ENCODE results near the gene ZNF774.
A peak's percentile ranks its signal among the peaks of the same experiment; 100 is the strongest.
"Not testable (repeated sequence)": the region's sequence is repeated elsewhere in the genome, so short reads cannot be mapped to it uniquely, and the experiment has no call there.

The ZNF774 gene

GRCh38 chr15:90340345-90340744, 11.7 kb upstream of the ZNF774 start:
- H3K9me3 ChIP-seq (ENCODE audit: control insufficient read depth in 1 of 2, low read length in 2 of 2) = no peaks in the 10 kb centered on the region
- no peaks in the 10 kb centered on the region for H3K27me3 ChIP-seq (ENCODE audit: control insufficient read depth in 1 of 2, insufficient read depth in 2 of 2, low read length in 2 of 2)
- no peak overlapping the region for H3K4me3 ChIP-seq (ENCODE audit: low read depth in 1 of 2, low read length in 2 of 2)
- no peak overlapping the region for H3K9ac ChIP-seq (ENCODE audit: low read depth in 1 of 2, low read length in 2 of 2)
- no peaks in the 10 kb centered on the region for H3K36me3 ChIP-seq (ENCODE audit: control insufficient read depth in 1 of 2, insufficient read depth in 2 of 2, low read length in 2 of 2)
- peaks cover 8 to 10% of the 10 kb centered on the region in 2 donors for H3K4me1 ChIP-seq (ENCODE audit: control insufficient read depth in 1 of 2, insufficient read depth in 2 of 2, low read length in 2 of 2)
- H3K27ac ChIP-seq (ENCODE audit: low read depth, low read length) = no peak overlapping the region

- no peak overlapping the region for H3K4me3 ChIP-seq (ENCODE audit: low read depth in 1 of 2, low read length in 2 of 2)
- H3K27me3 ChIP-seq (ENCODE audit: control insufficient read depth in 1 of 2, insufficient read depth in 2 of 2, low read length in 2 of 2) = no peaks in the 10 kb centered on the region
- no peak overlapping the region for H3K9ac ChIP-seq (ENCODE audit: low read depth in 1 of 2, low read length in 2 of 2)
- no peaks in the 10 kb centered on the region for H3K9me3 ChIP-seq (ENCODE audit: control insufficient read depth in 1 of 2, low read length in 2 of 2)
- H3K4me1 ChIP-seq (ENCODE audit: control insufficient read depth in 1 of 2, insufficient read depth in 2 of 2, low read length in 2 of 2) = peaks cover 5 to 7% of the 10 kb centered on the region in 2 donors
- H3K36me3 ChIP-seq (ENCODE audit: control insufficient read depth in 1 of 2, insufficient read depth in 2 of 2, low read length in 2 of 2) = no peaks in the 10 kb centered on the region
- no peak overlapping the region for H3K27ac ChIP-seq (ENCODE audit: low read depth, low read length)
Measured at GRCh38 chr15:90343302-90343790, 8.7 kb upstream of the ZNF774 start.

DNA sequence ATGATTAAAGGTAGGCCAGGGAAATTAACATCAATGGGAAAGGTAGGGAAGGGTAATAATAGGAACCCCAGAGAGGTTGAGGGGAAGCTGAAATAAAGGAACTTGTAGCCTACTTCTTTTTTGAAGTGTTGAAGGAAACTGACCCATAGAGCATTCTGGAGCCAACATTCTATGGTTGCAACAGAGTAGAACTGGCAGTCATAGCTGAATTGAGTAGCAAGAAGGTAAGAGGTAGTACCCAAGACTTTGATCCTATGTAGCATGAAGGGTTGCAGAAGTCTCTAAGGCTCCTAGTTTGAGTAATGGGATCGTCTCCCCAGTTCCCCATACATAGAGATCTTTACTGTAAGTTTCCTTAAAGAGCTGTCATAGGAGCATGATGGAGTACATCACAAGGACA, 7.4 kb upstream of the ZNF774 start:
- Histone ChIP-seq H3K36me3 (ENCODE audit: control insufficient read depth in 1 of 2, insufficient read depth in 2 of 2, low read length in 2 of 2) (no peaks in the 10 kb centered on the region), H3K27me3 (ENCODE audit: control insufficient read depth in 1 of 2, insufficient read depth in 2 of 2, low read length in 2 of 2) (no peaks in the 10 kb centered on the region), H3K4me3 (ENCODE audit: low read depth in 1 of 2, low read length in 2 of 2) (no peak overlapping the region), H3K4me1 (ENCODE audit: control insufficient read depth in 1 of 2, insufficient read depth in 2 of 2, low read length in 2 of 2) (peaks cover 3 to 4% of the 10 kb centered on the region in 2 donors), H3K9ac (ENCODE audit: low read depth in 1 of 2, low read length in 2 of 2) (no peak overlapping the region), H3K9me3 (ENCODE audit: control insufficient read depth in 1 of 2, low read length in 2 of 2) (no peaks in the 10 kb centered on the region), H3K27ac (ENCODE audit: low read depth, low read length) (no peak overlapping the region)

- Histone ChIP-seq H3K27me3 (ENCODE audit: control insufficient read depth in 1 of 2, insufficient read depth in 2 of 2, low read length in 2 of 2) (no peaks in the 10 kb centered on the region), H3K27ac (ENCODE audit: low read depth, low read length) (no peak overlapping the region), H3K4me1 (ENCODE audit: control insufficient read depth in 1 of 2, insufficient read depth in 2 of 2, low read length in 2 of 2) (peaks cover 0 to 4% of the 10 kb centered on the region in 2 donors), H3K9ac (ENCODE audit: low read depth in 1 of 2, low read length in 2 of 2) (no peak overlapping the region), H3K9me3 (ENCODE audit: control insufficient read depth in 1 of 2, low read length in 2 of 2) (no peaks in the 10 kb centered on the region), H3K36me3 (ENCODE audit: control insufficient read depth in 1 of 2, insufficient read depth in 2 of 2, low read length in 2 of 2) (no peaks in the 10 kb centered on the region), H3K4me3 (ENCODE audit: low read depth in 1 of 2, low read length in 2 of 2) (no peak overlapping the region)
Measured at GRCh38 chr15:90345857-90346256, 6.2 kb upstream of the ZNF774 start.

DNA sequence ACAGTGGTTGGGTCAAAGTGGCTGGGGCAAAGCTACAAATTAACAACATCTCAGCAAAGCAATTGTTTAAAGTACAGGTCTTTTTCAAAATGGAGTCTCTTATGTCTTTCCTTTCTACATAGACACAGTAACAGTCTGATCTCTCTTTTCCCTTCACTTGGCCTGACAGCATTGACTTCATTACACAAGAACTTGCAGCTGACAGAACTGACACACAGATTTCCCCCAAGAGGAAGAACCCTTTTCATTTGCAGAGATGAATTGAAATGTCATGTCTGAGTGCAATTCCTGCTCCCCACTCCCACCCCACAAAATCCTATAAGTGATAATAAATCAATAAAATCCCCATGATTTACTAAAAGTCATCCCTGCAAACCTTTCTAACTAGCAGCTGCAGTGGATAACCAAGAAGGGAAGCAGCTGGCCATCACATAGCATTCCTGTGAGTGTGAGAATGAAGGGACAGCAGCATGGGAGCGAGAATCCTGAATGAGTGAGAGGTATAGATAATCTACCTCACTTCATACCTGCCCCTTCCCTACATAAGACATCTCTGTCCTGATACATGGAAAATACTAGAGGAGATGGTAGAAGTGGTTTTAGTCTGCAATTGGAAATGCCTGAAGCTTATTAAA, 4.5 kb upstream of the ZNF774 start:
- not testable (repeated sequence) for H3K36me3 ChIP-seq (ENCODE audit: control insufficient read depth in 1 of 2, insufficient read depth in 2 of 2, low read length in 2 of 2); H3K4me1 ChIP-seq (ENCODE audit: control insufficient read depth in 1 of 2, insufficient read depth in 2 of 2, low read length in 2 of 2); H3K9me3 ChIP-seq (ENCODE audit: control insufficient read depth in 1 of 2, low read length in 2 of 2); H3K27ac ChIP-seq (ENCODE audit: low read depth, low read length); H3K9ac ChIP-seq (ENCODE audit: low read depth in 1 of 2, low read length in 2 of 2); H3K27me3 ChIP-seq (ENCODE audit: control insufficient read depth in 1 of 2, insufficient read depth in 2 of 2, low read length in 2 of 2); H3K4me3 ChIP-seq (ENCODE audit: low read depth in 1 of 2, low read length in 2 of 2)

DNA sequence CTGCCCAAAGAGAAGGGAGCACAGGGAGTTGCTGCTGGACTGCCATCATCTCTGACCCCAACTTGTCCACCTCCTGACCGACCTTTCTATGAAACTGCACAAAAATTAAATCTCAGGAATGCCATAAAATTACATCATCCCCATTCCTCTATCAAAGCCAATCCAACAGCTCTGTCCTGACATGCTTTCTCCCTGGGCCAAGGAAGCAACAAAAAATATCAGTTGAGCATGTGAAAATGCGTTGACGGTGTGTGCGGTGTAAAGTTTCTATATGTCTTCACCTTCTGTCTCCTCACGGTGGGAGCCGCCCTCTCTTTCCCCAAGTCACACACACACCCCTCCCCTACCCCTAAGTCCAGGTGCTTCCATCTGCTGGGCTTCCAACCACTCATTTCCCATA, 3.6 kb upstream of the ZNF774 start:
- Histone ChIP-seq H3K36me3 (ENCODE audit: control insufficient read depth in 1 of 2, insufficient read depth in 2 of 2, low read length in 2 of 2) (no peaks in the 10 kb centered on the region), H3K27ac (ENCODE audit: low read depth, low read length) (no peak overlapping the region), H3K27me3 (ENCODE audit: control insufficient read depth in 1 of 2, insufficient read depth in 2 of 2, low read length in 2 of 2) (no peaks in the 10 kb centered on the region), H3K9ac (ENCODE audit: low read depth in 1 of 2, low read length in 2 of 2) (no peak overlapping the region), H3K4me1 (ENCODE audit: control insufficient read depth in 1 of 2, insufficient read depth in 2 of 2, low read length in 2 of 2) (peaks cover 0 to 8% of the 10 kb centered on the region in 2 donors), H3K4me3 (ENCODE audit: low read depth in 1 of 2, low read length in 2 of 2) (no peak overlapping the region), H3K9me3 (ENCODE audit: control insufficient read depth in 1 of 2, low read length in 2 of 2) (no peaks in the 10 kb centered on the region)

- H3K36me3 ChIP-seq (ENCODE audit: control insufficient read depth in 1 of 2, insufficient read depth in 2 of 2, low read length in 2 of 2) = no peaks in the 10 kb centered on the region
- no peaks in the 10 kb centered on the region for H3K9me3 ChIP-seq (ENCODE audit: control insufficient read depth in 1 of 2, low read length in 2 of 2)
- no peak overlapping the region for H3K9ac ChIP-seq (ENCODE audit: low read depth in 1 of 2, low read length in 2 of 2)
Measured at GRCh38 chr15:90349072-90349471, 3.0 kb upstream of the ZNF774 start.

DNA sequence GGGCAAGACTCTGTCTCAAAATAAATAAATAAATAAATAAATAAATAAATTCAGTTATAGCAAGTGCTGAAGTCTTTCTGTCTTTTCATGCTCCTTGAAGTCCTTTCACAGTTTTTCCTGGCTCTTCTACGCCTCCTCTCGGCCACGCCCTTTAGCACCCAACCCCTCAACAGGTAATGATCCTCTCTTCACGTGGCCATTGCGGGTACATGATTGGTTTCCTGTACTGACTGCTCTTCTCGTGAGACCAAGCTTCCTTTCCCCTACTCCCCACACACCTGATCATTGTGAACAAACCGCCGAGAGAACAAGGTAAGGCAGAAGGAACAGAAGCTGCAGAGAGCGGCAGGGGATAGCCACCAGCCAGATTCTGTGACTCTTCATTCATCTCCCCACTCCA, 2.3 kb upstream of the ZNF774 start:
- Histone ChIP-seq H3K9me3 (ENCODE audit: control insufficient read depth in 1 of 2, low read length in 2 of 2) (no peaks in the 10 kb centered on the region), H3K36me3 (ENCODE audit: control insufficient read depth in 1 of 2, insufficient read depth in 2 of 2, low read length in 2 of 2) (no peaks in the 10 kb centered on the region), H3K27me3 (ENCODE audit: control insufficient read depth in 1 of 2, insufficient read depth in 2 of 2, low read length in 2 of 2) (no peaks in the 10 kb centered on the region), H3K27ac (ENCODE audit: low read depth, low read length) (no peak overlapping the region), H3K4me1 (ENCODE audit: control insufficient read depth in 1 of 2, insufficient read depth in 2 of 2, low read length in 2 of 2) (peaks cover 0 to 8% of the 10 kb centered on the region in 2 donors), H3K9ac (ENCODE audit: low read depth in 1 of 2, low read length in 2 of 2) (no peak overlapping the region), H3K4me3 (ENCODE audit: low read depth in 1 of 2, low read length in 2 of 2) (no peak overlapping the region)

More at GRCh38 chr15:90349072-90349471, 3.0 kb upstream of the ZNF774 start:
- H3K27me3 ChIP-seq (ENCODE audit: control insufficient read depth in 1 of 2, insufficient read depth in 2 of 2, low read length in 2 of 2) = no peaks in the 10 kb centered on the region
- H3K4me3 ChIP-seq (ENCODE audit: low read depth in 1 of 2, low read length in 2 of 2) = no peak overlapping the region
- H3K27ac ChIP-seq (ENCODE audit: low read depth, low read length) = no peak overlapping the region
- H3K4me1 ChIP-seq (ENCODE audit: control insufficient read depth in 1 of 2, insufficient read depth in 2 of 2, low read length in 2 of 2) = peaks cover 0 to 8% of the 10 kb centered on the region in 2 donors

- Histone ChIP-seq H3K36me3 (ENCODE audit: control insufficient read depth in 1 of 2, insufficient read depth in 2 of 2, low read length in 2 of 2) (no peaks in the 10 kb centered on the region), H3K27ac (ENCODE audit: low read depth, low read length) (no peak overlapping the region), H3K4me3 (ENCODE audit: low read depth in 1 of 2, low read length in 2 of 2) (peak overlapping the region; percentile 86 to 89)
Measured at GRCh38 chr15:90351479-90352106, 491 bp upstream of the ZNF774 start.

GRCh38 chr15:90354986-90355385, 2.9 kb downstream of the ZNF774 start:
- H3K4me1 ChIP-seq (ENCODE audit: control insufficient read depth in 1 of 2, insufficient read depth in 2 of 2, low read length in 2 of 2) = peaks cover 0 to 8% of the 10 kb centered on the region in 2 donors
- H3K27ac ChIP-seq (ENCODE audit: low read depth, low read length) = no peak overlapping the region
- H3K36me3 ChIP-seq (ENCODE audit: control insufficient read depth in 1 of 2, insufficient read depth in 2 of 2, low read length in 2 of 2) = peaks cover 0 to 2% of the 10 kb centered on the region in 2 donors
- H3K9me3 ChIP-seq (ENCODE audit: control insufficient read depth in 1 of 2, low read length in 2 of 2) = no peaks in the 10 kb centered on the region
- H3K27me3 ChIP-seq (ENCODE audit: control insufficient read depth in 1 of 2, insufficient read depth in 2 of 2, low read length in 2 of 2) = no peaks in the 10 kb centered on the region
- no peak overlapping the region for H3K9ac ChIP-seq (ENCODE audit: low read depth in 1 of 2, low read length in 2 of 2)
- no peak overlapping the region for H3K4me3 ChIP-seq (ENCODE audit: low read depth in 1 of 2, low read length in 2 of 2)

More at GRCh38 chr15:90351479-90352106, 491 bp upstream of the ZNF774 start:
- Histone ChIP-seq H3K9me3 (ENCODE audit: control insufficient read depth in 1 of 2, low read length in 2 of 2) (no peaks in the 10 kb centered on the region), H3K4me1 (ENCODE audit: control insufficient read depth in 1 of 2, insufficient read depth in 2 of 2, low read length in 2 of 2) (peaks cover 0 to 8% of the 10 kb centered on the region in 2 donors), H3K9ac (ENCODE audit: low read depth in 1 of 2, low read length in 2 of 2) (no peak overlapping the region), H3K27me3 (ENCODE audit: control insufficient read depth in 1 of 2, insufficient read depth in 2 of 2, low read length in 2 of 2) (no peaks in the 10 kb centered on the region)
